ENCODE data around the gene PDS5B. TPM values are rescaled to one million over a fixed set of nuclear protein-coding genes. Genes with fewer than 3 reads are reported as not detected.

Gene PDS5B
- total and polyA plus RNA-seq, 4 donors = 3.6 to 24.3 (median 12.9) TPM

GRCh38 chr13:32687275-32687674 lies 101.0 kb downstream of the PDS5B start:
- WGBS = 89% methylated on average over 2 of the region's 2 CpGs
- Histone ChIP-seq H3K9ac (ENCODE audit: low read depth in 1 of 2, low read length in 2 of 2) (no peak overlapping the region), H3K9me3 (ENCODE audit: control insufficient read depth in 4 of 4, low read length in 3 of 4) (no peaks in the 10 kb centered on the region), H3K27me3 (ENCODE audit: control insufficient read depth in 4 of 4, insufficient read depth in 4 of 4, low read length in 3 of 4) (no peaks in the 10 kb centered on the region), H3K36me3 (ENCODE audit: control insufficient read depth in 4 of 4, insufficient read depth in 3 of 4, low read depth in 1 of 4, low read length in 3 of 4) (peaks cover 0 to 4% (median 0%) of the 10 kb centered on the region in 4 donors), H3K4me1 (ENCODE audit: control insufficient read depth in 4 of 4, insufficient read depth in 4 of 4, low read length in 3 of 4) (peaks cover 0 to 2% (median 0%) of the 10 kb centered on the region in 4 donors), H3K4me3 (ENCODE audit: low read depth in 1 of 3, low read length in 3 of 3) (no peak overlapping the region), H3K27ac (ENCODE audit: low read depth in 1 of 2, low read length in 2 of 2) (no peak overlapping the region)
- TF ChIP-seq RAD21 (IDR thresholded peaks at IDR 0.05) = no peak
- no peak for TF ChIP-seq EGR1 (IDR thresholded peaks at IDR 0.05; ENCODE audit: low read depth in 2 of 2)
- no peak for TF ChIP-seq CTCF (IDR thresholded peaks at IDR 0.05; ENCODE audit: low read depth, low read length, missing input control)
- no peak for TF ChIP-seq SP1 (IDR thresholded peaks at IDR 0.05)
- no peak for TF ChIP-seq REST (IDR thresholded peaks at IDR 0.05)
- TF ChIP-seq, protein P1, sequence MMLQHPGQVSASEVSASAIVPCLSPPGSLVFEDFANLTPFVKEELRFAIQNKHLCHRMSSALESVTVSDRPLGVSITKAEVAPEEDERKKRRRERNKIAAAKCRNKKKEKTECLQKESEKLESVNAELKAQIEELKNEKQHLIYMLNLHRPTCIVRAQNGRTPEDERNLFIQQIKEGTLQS (IDR thresholded peaks at IDR 0.05) = no peak
- TF ChIP-seq FOXA2 (IDR thresholded peaks at IDR 0.05) = no peak
- no peak for TF ChIP-seq NR2F2 (IDR thresholded peaks at IDR 0.05)
- TF ChIP-seq JUND (IDR thresholded peaks at IDR 0.05) = no peak
- no peak for DNase-seq (ENCODE audit: low spot score)

DNA sequence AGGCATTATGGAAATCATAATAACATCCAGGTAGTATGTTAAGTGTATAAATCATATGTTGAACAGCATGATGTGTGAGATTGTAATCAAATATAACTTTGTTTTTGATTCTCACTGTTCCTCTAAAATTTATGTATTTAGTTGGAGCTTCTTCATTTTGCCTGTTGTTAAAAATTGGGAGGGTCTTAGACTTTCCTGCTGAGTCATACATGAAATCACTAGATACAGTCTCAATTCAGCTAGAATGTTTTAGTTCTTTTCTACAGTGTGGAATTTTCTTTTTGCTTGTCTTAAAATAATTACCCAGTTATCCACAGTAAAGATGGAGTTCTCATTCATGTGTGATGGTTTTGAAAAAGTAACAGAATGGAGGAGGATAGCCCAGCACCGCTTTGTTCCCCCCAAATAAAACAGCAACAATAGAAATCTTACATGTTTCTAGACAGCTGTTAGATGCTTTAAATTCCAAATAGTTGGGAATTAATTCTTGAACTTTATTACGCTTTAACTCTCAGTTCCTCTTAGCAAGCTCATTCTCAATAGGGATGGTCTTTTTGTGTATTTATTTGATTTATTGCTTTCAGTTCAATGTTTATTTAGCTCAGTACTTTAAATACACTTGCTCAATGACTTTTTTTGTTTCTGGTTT lies 109.5 kb downstream of the PDS5B start:
- DNase-seq (ENCODE audit: low spot score) = no peak
- Histone ChIP-seq H3K9ac (ENCODE audit: low read depth in 1 of 2, low read length in 2 of 2) (no peak overlapping the region), H3K9me3 (ENCODE audit: control insufficient read depth in 4 of 4, low read length in 3 of 4) (no peaks in the 10 kb centered on the region), H3K36me3 (ENCODE audit: control insufficient read depth in 4 of 4, insufficient read depth in 3 of 4, low read depth in 1 of 4, low read length in 3 of 4) (no peaks in the 10 kb centered on the region), H3K4me1 (ENCODE audit: control insufficient read depth in 4 of 4, insufficient read depth in 4 of 4, low read length in 3 of 4) (no peaks in the 10 kb centered on the region), H3K27me3 (ENCODE audit: control insufficient read depth in 4 of 4, insufficient read depth in 4 of 4, low read length in 3 of 4) (no peaks in the 10 kb centered on the region), H3K27ac (ENCODE audit: low read depth in 1 of 2, low read length in 2 of 2) (no peak overlapping the region), H3K4me3 (ENCODE audit: low read depth in 1 of 3, low read length in 3 of 3) (no peak overlapping the region)
- TF ChIP-seq JUND (IDR thresholded peaks at IDR 0.05) (no peak), REST (IDR thresholded peaks at IDR 0.05) (no peak), RXRA (IDR thresholded peaks at IDR 0.05) (no peak), FOXA1 (IDR thresholded peaks at IDR 0.05) (no peak), FOXA2 (IDR thresholded peaks at IDR 0.05) (no peak), RAD21 (IDR thresholded peaks at IDR 0.05) (no peak), HNF4G (IDR thresholded peaks at IDR 0.05) (no peak), SP1 (IDR thresholded peaks at IDR 0.05) (no peak), YY1 (IDR thresholded peaks at IDR 0.05) (no peak), HNF4A (conservative IDR thresholded peaks at IDR 0.05) (no peak), GABPA (IDR thresholded peaks at IDR 0.05 in 1 of 2, conservative IDR thresholded peaks at IDR 0.05 in 1 of 2) (no peak), TAF1 (conservative IDR thresholded peaks at IDR 0.05) (no peak)
- TF ChIP-seq, protein P2, sequence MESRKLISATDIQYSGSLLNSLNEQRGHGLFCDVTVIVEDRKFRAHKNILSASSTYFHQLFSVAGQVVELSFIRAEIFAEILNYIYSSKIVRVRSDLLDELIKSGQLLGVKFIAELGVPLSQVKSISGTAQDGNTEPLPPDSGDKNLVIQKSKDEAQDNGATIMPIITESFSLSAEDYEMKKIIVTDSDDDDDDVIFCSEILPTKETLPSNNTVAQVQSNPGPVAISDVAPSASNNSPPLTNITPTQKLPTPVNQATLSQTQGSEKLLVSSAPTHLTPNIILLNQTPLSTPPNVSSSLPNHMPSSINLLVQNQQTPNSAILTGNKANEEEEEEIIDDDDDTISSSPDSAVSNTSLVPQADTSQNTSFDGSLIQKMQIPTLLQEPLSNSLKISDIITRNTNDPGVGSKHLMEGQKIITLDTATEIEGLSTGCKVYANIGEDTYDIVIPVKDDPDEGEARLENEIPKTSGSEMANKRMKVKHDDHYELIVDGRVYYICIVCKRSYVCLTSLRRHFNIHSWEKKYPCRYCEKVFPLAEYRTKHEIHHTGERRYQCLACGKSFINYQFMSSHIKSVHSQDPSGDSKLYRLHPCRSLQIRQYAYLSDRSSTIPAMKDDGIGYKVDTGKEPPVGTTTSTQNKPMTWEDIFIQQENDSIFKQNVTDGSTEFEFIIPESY (IDR thresholded peaks at IDR 0.05) = no peak
- TF ChIP-seq, protein P1 (IDR thresholded peaks at IDR 0.05) = no peak
- 97% methylated on average over 2 of the region's 2 CpGs for WGBS

Measured in liver (tissue), 9 donors.